HG03139 (cell line): ENCODE data around the gene NCKAP5.

Source experiments
- ATAC-seq: cut with Tn5 transposase; IDR thresholded peaks from one replicate; pipeline ENCODE4 v1.9.1; 2021; ENCODE audit not compliant: unreplicated experiment

The NCKAP5 gene

DNA sequence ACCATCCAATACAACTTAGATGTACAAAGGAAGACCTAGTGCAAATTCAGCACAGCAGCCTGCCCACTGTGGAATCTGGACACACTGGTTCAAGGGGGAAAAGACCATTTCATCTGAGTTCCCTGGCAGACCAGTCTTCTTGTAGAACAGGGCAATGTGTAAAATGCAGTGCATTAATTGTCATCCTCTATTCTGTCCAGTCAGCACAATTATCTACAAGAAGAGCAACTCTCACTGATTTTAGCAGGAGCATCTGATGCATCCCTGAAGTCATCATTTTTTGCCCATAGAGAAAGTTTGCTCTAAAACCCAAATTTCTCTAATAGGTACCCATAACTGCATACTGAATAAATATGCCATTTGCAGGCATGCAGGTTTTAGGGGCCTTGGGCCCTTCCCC, 816.4 kb downstream of the NCKAP5 start:
- ATAC-seq, result no peak

DNA sequence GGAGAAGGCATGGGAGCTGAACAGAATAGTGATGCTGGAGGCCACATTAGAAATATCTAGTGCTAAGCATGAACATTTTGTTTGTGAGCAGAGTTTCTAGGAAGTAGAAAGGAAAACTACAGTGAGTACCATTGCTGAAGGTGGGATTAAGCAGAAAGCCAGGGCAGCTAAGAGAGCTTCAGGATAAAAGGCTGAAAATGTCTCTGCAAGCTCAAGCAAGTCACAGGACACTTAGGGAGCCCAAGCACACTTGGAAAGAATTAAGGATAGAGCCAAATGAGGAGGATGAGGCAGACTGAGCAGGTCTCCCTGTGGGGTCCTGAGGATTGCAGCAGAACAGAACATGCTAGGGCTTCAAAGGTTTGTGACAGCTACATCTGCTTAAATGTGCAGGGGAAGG, 817.7 kb downstream of the NCKAP5 start:
- ATAC-seq, result no peak

DNA sequence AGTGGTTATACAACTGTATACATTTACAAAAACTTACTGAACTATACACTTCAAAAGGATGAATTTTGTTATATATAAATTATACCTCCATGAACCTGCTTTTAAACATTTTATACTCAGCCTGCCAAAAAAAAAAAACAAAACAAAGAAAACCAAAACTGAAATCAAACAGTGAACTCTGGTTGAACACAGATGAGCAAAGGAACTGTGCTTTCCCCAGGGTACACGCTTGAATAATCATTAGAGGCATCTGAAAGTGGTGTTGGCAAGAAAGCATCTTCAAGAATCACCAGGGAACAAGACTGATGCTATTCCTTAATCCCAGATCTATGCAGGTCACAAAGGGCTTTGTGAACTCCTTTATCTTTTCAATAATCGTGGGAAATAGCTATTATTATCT, 821.2 kb downstream of the NCKAP5 start:
- ATAC-seq, result peak; percentile 55

DNA sequence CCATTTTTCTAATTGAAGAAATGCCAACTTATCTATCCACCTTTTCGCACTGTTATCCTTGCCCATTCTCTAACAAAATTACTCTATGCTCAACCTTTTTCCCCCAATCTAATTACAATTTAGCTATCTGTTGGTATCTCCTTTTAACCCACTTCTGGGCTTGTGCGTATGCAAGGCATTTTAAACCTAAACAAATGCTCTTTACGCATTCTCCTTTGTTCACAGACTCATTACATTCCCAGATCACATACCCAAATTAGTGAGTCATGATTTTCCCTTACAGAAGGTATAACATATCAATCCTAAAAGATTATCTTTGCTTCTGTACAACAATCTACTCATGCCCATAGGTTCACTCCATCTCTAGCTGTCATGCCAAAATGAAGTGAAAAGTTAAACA, 826.5 kb downstream of the NCKAP5 start:
- no peak for ATAC-seq

DNA sequence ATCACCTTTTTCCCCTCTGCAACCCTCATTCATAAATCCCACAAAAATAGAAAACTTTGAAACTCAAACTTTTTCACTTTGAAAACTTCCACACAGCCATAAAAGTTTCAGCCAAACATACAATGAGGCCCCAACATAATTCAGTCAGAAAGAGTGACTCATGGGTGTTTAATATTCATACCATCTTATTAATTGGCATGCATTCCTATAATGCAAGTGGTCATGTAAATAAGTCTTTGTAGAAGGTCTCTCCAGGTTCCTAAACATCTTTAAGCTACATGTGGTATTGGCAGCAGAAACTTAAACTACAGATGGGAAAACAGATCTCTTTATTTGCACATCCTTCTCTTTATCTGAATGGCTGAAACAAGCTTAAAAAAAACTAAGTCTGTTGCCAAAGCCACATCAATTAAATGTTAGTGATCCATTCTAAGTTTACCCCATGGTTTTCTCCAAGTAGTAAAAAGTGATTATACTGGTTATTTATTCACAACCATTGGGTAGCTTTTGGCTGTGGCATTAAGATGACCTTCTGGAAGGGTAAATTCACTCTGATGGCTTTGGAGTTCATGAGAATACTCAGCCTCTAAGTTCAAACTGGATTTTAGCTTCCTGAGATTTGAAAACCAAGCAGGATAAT, 828.1 kb downstream of the NCKAP5 start:
- no peak for ATAC-seq

DNA sequence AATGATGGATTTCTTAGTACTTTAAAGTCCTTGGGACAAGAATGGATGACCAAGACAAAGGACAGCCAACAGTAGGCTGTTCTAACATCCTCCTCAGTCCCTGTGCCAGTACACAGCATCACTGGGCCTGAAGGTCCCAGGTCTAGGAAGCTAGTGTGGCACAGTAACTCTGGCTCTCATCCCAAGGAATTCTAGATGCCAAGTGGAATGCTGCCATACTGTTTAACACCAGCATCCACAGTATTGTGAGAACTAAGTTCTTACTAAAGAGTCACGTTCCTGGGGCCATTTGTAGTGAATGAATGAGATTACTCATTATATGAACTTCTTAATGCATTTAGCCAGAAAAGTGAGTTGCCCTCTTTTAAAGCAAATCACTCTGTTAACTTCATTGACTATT, 830.0 kb downstream of the NCKAP5 start:
- ATAC-seq, result no peak

DNA sequence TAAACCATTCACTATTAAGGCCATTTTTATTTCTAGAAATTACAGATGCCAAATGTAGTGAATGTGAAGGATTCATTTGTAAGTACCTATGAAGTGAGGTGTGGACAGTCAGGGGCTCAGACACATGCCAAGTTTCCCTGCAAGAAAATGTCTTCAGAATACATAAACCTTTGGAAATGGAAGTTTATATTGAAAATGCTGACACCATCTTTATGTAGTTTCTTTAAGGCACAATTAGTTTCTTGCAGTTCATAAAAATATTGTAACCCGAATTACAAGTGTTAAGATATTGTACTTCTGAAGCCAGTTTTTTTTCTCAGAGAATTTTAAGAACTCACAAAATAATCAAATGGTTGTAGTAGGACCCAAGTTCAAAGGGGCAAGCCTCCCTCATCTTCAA, 832.2 kb downstream of the NCKAP5 start:
- no peak for ATAC-seq

DNA sequence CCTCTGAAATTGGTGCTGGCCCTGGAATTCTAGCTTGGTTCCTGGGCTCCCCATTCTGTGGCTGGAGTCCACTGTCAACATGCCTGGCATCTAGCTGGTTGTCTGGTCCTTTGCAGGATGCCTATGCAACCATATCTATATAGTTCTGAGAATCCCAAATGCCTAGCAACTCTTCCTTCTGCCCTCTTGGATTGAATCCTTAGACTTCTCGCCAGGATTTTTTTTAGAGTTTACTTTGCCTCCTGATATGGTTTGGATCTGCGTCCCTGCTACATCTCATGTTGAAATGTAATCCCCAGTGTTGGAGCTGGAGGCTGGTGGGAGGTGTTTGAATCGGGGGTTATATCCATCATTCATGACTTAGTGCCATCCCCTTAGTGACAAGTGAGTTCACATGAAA, 833.3 kb downstream of the NCKAP5 start:
- ATAC-seq, result no peak

DNA sequence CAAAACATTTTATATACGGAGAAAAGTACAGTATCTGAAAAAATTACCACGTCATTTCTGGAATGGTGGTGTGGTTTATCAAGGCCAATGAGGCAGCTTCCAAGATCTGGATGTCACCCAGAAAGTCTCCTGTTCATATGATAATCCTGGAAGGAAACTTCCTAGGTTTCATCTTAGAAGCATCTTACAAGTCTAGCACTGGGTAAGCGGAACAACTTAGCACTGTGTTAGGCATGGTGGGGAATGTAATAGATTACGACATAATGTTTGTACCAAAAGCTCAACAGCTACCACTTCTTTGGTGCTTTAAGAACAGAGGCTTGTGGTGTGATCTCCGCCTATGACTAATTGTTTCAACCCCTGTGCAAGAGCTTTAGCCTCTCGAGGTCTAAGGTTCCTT, 835.2 kb downstream of the NCKAP5 start:
- no peak for ATAC-seq

DNA sequence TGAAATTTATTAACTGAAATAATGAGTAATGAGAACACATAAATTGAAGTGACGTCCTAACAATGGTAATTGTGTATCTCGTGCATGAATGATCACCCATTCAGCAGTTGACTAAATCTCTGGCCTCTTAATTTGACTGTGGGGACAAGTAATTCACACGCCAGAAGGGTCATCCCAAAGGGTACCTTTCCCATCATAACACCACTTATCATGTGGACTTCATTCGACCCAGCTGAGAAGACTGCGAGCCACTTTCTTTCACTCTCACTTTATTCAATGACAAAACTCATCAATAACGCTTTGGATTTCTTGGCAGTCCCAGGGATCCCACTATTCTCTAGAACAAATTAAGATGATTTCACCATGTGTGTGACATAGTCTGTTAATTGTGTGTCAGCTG, 835.6 kb downstream of the NCKAP5 start:
- ATAC-seq, result no peak

DNA sequence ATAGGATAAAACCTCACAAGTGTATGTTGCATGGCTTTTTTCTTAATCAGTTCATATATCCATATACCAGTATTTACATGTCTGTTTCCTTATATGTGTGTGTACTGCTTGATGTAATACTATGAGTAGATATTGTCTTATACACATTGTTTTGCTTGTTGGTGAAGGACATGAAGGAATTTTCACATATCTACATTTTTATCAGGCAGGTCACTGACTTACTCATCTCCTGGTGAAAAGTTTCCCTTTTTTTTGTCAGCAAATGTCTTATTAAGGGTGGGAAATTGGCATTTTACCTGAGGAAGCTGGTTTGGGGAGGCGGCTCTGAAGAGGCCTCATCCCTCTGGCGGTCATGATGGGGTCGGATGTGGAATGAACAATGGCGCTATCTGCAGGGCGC, 836.8 kb downstream of the NCKAP5 start:
- ATAC-seq, result no peak

DNA sequence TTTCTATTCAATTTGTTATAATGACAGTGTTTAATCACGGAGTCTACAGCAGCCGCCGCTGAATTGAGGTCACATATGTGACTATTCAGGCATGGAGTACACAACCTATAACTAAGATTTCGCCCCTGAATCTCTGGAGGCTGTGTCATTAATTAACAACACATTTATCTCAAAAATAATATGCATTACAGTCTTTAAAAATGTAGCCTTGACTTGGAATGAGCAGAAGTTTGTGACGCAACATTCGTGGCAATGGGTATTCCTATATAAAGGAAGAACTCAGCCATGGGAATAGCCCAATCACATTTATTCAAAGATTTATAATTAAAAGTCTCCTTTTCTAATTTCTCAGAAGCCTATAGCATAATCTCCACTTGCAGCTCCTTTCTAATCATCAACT, 837.7 kb downstream of the NCKAP5 start:
- no peak for ATAC-seq

DNA sequence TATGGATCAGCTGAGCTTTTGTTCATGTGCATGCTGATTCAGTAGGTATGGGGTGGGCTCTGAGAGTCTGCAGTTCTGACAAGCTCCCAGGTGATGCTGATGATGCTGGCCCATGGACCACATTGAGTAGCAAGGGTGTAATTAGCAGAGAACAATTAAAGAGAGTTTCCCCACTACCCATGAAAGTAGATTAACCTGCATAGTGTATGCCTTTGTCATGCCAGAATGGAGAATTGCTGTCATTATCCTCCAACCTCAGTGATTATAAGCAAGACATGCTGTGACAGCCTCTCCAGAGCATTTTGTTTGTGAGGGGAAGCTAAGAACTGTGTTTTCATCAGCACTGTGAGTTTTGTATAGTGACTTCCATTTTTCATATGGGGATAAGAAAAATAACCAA, 838.7 kb downstream of the NCKAP5 start:
- no peak for ATAC-seq

DNA sequence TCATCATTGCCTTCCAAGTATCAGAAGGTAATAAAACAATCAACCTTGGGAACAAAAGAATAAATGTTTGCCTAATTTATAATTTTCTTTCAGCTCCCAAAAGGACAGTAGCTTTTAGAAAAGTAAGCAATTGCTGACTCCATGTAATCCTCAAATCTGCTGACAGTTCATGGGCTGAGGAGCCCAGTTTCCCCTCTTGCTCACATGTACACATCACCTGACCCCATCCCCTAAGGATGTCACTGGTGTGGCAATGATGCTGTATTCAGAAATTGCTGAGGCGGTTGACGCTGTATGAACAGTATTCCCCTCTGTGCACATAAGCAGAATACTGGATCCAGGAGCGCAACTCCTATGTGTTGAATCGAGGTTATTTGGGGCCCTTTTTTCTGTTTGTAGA, 842.1 kb downstream of the NCKAP5 start:
- ATAC-seq, result no peak

DNA sequence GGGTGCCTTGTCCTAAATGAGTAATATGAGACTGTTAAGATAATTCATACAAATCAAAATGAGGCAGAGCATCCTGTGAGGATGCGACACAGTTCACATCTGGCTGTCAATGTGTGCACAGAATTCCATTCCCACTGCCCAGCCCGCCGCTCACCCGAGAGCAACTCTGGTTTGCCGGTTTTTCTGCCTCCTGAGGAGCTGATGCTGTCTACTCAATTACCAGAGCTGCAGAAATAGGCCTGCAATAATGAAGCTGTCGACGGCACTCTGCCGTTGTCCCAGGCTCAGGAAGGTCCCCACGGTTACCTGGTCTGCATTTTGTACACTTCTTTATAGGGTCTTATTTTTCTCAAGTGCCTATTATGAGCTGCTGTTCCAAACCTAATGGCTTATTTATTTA, 842.5 kb downstream of the NCKAP5 start:
- no peak for ATAC-seq

DNA sequence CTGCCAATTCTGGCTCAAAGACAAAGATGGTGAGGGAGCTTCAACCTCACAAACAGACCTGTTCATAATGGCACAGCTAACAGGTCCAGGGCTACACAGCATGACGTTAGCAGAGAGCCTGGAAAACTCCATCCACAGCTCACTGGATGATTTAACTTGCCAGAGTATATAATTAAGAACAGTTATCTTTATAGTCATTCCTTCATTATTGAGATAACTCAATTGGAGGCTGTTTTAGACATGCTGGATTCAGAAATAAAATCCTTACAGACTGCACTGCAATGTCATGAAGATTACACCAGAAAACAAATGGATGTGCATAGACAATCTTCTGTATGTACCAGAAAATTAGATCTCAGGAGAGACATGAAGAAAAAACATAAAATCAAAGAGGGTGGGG, 843.1 kb downstream of the NCKAP5 start:
- ATAC-seq, result no peak

DNA sequence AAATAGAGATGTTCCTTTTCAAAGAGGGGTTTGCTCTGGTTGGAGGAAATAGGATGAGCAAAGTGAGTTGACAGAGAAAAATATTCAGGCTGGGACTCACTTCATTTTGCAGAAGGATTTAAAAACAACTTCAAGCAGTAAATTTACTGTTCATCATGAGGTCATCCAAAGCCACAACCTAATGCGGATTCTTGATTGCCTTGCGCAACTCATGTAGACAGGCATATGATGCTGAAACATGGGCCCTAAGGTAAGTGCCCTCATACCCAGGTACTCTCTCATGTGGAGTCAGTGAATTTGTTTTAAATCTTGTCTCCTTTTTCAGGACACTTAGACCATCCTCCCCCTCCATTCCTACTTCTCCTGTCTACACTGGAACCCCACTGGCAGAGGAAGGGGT, 846.3 kb downstream of the NCKAP5 start:
- no peak for ATAC-seq

DNA sequence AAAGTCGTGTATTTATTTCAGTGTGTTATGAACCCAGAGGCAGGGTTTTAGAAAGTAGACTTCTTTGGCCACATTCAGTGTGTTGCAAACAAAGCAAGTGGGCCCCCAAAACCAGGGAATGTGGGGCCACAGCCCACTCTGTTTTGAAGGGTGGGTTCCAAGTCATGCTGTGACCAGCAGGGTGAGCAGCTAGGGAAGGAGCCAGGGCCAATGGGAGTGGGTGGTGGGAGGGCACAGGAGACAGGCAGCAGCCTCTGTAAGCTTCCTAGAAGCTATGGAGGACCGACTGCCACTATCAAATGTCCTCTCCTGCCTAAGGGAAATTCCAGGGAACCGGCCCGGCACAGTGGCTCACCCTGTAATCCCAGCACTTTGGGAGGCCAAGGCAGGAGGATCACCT, 847.9 kb downstream of the NCKAP5 start:
- ATAC-seq, result no peak

DNA sequence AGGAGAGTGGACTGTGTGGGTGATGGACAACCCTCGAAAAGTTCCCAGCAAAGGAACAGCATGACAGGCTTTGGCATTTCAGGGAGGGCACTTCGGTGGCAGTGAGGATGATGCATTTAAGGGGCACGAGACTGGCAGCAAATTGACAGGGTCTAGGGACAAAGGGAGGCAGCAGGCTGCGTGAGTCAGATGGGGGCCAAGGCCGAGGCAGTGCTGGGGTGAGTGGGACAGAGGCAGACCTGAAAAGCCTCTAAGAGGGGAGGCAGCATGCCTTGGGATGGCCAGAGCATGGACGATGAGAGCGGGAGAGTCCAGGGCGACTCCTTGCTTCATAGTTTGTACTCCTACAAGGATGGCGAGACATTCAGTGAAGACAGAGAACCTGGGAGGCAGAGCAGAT, 848.8 kb downstream of the NCKAP5 start:
- no peak for ATAC-seq

DNA sequence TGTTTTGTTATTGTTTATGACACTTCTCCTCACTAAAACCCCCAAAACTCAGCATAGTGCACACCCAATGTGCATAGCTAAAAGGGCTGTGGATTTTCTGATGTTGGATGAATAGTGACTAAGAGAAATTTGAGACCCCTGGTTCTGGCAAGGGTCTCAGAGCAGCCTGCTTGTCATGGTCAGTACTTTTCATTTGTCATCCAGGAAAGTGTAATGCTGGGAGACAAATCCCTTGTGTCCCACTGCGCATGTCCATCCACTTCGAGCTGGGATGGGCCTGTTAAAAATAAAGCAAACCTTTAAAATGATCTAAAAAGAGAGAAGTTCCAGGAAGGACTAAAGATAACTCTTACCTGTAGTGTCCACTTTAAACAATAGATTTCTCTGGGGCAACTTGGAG, 851.3 kb downstream of the NCKAP5 start:
- ATAC-seq, result no peak

DNA sequence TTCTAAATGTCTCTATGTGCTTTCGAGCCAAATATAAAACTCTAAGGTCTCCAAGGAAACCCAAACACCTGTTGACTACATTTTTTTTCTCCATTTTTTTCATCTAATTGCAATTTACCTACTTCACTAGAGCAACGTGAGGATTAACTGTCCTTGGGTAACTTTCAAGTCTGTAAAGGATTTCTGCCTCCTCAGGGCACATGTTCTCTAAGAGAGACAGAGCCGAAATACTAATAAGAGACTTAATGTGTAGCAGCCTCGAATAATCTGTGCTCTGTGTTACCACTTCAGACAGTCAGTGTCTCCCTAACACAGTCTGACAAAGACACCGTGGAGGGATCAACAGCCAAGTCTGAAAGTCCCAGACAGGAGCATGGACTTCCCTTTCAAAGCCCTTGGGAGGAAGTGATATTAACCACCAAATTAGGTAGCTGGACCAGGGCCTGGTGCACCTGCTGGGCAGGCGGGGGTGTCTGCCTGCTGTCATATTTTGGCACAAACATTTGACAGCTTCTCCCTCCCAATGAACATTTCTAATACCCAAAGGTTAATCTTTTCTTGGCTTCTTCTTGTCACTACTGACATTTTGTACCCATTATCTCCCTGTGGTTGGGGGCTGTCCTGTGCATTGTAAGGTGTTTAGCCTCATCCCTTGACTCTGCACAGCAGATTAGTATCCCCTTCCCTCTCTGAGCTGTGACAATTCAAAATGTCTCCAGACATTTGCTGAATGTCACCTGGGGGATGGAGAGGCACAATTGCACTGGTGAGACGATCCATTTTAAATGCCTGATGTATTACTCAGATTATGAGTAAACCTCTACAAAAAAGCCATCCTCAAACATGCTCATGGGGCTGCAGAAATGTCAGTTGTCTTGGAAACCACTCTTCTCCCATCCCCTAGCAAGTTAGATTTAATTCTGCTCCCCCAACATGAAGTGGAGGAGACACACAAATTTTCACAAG, 852.6 kb downstream of the NCKAP5 start:
- peak; percentile 66 for ATAC-seq

DNA sequence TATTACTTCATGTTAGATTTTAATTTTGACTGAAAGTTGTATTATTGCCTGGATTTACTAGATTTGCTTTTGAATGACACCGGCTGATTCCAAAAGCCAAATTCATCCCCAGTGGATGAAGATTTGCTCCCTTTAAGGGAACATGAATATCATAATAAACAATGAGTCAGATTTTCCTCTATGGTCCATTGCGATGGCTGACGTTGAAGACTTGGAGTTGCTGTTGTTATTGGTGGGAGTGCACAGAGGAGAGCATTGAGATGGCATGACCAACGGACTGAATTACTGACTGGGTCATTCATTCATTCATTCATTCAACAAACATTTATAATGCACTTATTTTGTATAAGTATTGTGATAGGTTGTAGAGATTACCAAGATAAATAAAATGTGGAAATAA, 864.9 kb downstream of the NCKAP5 start:
- ATAC-seq, result no peak

DNA sequence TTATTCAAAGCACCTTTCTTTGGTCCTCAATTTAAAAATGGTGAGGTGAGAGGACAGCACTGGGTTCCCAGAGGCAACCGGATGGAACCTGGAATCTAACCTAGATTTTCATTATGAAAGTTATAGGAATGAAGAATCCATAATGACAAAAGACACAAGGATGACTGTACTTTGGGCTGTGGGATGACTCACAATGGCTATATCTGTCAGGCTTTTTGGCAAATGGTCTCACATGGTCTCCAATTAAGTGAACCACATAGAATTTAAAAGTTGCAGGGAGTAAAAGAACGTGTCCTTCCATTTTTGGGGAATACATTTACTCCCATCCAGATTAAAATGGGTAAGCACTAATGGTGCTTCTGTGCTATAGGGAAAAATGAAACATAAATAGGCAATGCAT, 866.5 kb downstream of the NCKAP5 start:
- no peak for ATAC-seq
